HepG2 (cell line): ENCODE results near the gene KCND3. TPM values are rescaled to one million over a fixed set of nuclear protein-coding genes. Genes with fewer than 3 reads are reported as not detected.

Source experiments
- CHCHD3 ChIP-seq: sonication (generic); formaldehyde crosslinking; IDR thresholded peaks from 2 replicates; pipeline ENCODE4 v1.8.0; 2022; ENCODE audit warnings: mild to moderate bottlenecking, missing genetic modification reagents, moderate library complexity
- CREB3 ChIP-seq: sonication (generic); formaldehyde crosslinking; IDR thresholded peaks from 2 replicates; pipeline ENCODE4 v1.5.0; 2020; ENCODE audit warnings: missing genetic modification reagents
- HMG20A ChIP-seq: IDR thresholded peaks from 2 replicates; pipeline ENCODE4 v1.6.1; 2016; ENCODE audit warnings: borderline replicate concordance
- HNRNPLL ChIP-seq: fragments of 200-400 bp; formaldehyde crosslinking; IDR thresholded peaks from 2 replicates; pipeline ENCODE4 v1.6.1; 2017; ENCODE audit warnings: mild to moderate bottlenecking, low read depth, low read length; ENCODE audit not compliant: poor library complexity, severe bottlenecking
- MEF2D ChIP-seq: sonication (generic); formaldehyde crosslinking; IDR thresholded peaks from 2 replicates; pipeline ENCODE4 v1.5.1; 2020; ENCODE audit warnings: mild to moderate bottlenecking, missing genetic modification reagents
- MYPOP ChIP-seq: sonication (generic); formaldehyde crosslinking; IDR thresholded peaks from 2 replicates; pipeline ENCODE4 v1.8.1; 2023; ENCODE audit warnings: mild to moderate bottlenecking, moderate library complexity, missing genetic modification reagents
- NR2F2 ChIP-seq: IDR thresholded peaks from 2 replicates; pipeline ENCODE4 v1.6.1; 2012; ENCODE audit warnings: low read depth, inconsistent platforms, borderline replicate concordance
- PBX3 ChIP-seq: sonication (generic); formaldehyde crosslinking; IDR thresholded peaks from 2 replicates; pipeline ENCODE4 v1.8.1; 2023; ENCODE audit warnings: missing genetic modification reagents, inconsistent platforms, borderline replicate concordance
- PITX1 ChIP-seq: sonication (generic); formaldehyde crosslinking; IDR thresholded peaks from 2 replicates; pipeline ENCODE4 v1.5.1; 2020; ENCODE audit warnings: mild to moderate bottlenecking, missing genetic modification reagents
- TGIF2 ChIP-seq: IDR thresholded peaks from 2 replicates; pipeline ENCODE4 v1.6.1; 2016; ENCODE audit warnings: control low read depth, missing compliant biosample characterization
- ZBTB20 ChIP-seq: sonication (generic); formaldehyde crosslinking; IDR thresholded peaks from 2 replicates; pipeline ENCODE4 v1.8.1; 2023; ENCODE audit warnings: missing genetic modification reagents, low read depth, mild to moderate bottlenecking, borderline replicate concordance
- ZFP91 ChIP-seq: sonication (generic); formaldehyde crosslinking; IDR thresholded peaks from 2 replicates; pipeline ENCODE4 v1.9.0; 2022; ENCODE audit warnings: missing genetic modification reagents, mild to moderate bottlenecking, borderline replicate concordance
- ZFYVE20 ChIP-seq: sonication (generic); formaldehyde crosslinking; IDR thresholded peaks from 2 replicates; pipeline ENCODE4 v1.8.0; 2023; ENCODE audit warnings: low read depth, mild to moderate bottlenecking, moderate library complexity, missing genetic modification reagents, borderline replicate concordance
- ZNF251 ChIP-seq: sonication (generic); formaldehyde crosslinking; IDR thresholded peaks from 2 replicates; pipeline ENCODE4 v1.9.0; 2021; ENCODE audit warnings: mild to moderate bottlenecking, missing genetic modification reagents
- ZNF264 ChIP-seq: sonication (generic); formaldehyde crosslinking; IDR thresholded peaks from 2 replicates; pipeline ENCODE4 v1.4.0; 2020; ENCODE audit warnings: missing genetic modification reagents
- ZNF430 ChIP-seq: sonication (generic); formaldehyde crosslinking; IDR thresholded peaks from 2 replicates; pipeline ENCODE4 v1.9.0; 2021; ENCODE audit warnings: mild to moderate bottlenecking, missing genetic modification reagents
- ZNF883 ChIP-seq: sonication (generic); formaldehyde crosslinking; IDR thresholded peaks from 2 replicates; pipeline ENCODE4 v1.5.1; 2020; ENCODE audit warnings: mild to moderate bottlenecking, missing genetic modification reagents; ENCODE audit errors: not compliant biosample characterization
- ZZZ3 ChIP-seq: sonication (generic); formaldehyde crosslinking; IDR thresholded peaks from 2 replicates; pipeline ENCODE4 v1.4.0; 2020; ENCODE audit warnings: missing genetic modification reagents, mild to moderate bottlenecking, borderline replicate concordance
- polyA plus RNA-seq, 8 experiments: library from polyadenylated mRNA; depleted of rRNA in 3 of 8; stranded (reverse) in 7 of 8; unstranded in 1 of 8; fragments of >200 nt; fragmentation: Illumina TruSeq in 4 of 8; extraction: Trizol in 4 of 8; gene quantifications; 2 replicates each; pipeline versions ENCODE4 v1.2.1 to v1.2.3, GENCODE V29; 2011 to 2016; ENCODE audit warnings: low read depth in 4 of 8, missing spikeins in 1 of 8, mixed read lengths in 1 of 8; ENCODE audit not compliant: insufficient read depth in 1 of 8
- total RNA-seq, 5 experiments: library from RNA; depleted of rRNA; stranded (reverse); fragments of >200 nt; fragmentation: Illumina TruSeq; extraction: Trizol; gene quantifications; 2 replicates each; pipeline ENCODE4 v1.2.3, GENCODE V29; 2016; ENCODE audit warnings: low read depth in 1 of 5
- TF ChIP-seq, protein P1 (sequence below): sonication (generic); formaldehyde crosslinking; IDR thresholded peaks from 2 replicates; pipeline ENCODE4 v1.8.1; 2023; ENCODE audit warnings: mild to moderate bottlenecking, missing genetic modification reagents
- TF ChIP-seq, protein P2 (sequence below): sonication (generic); formaldehyde crosslinking; conservative IDR thresholded peaks from 2 replicates; pipeline ENCODE4 v1.8.0; 2022; ENCODE audit warnings: low read depth, missing genetic modification reagents

KCND3 gene
- total and polyA plus RNA-seq, 2 of the 13 experiments (the other 11 are each of a cell fraction or from before 2014, with no cell fraction given): 0.04 TPM; not detected in 1

GRCh38 chr1:111755331-111756123 is 233.9 kb downstream of the KCND3 start, which contains the start of gene DDX20 (continued):
- TF ChIP-seq CREB3 (CRISPR knock-in tag) (no peak), CHCHD3 (no peak), ZZZ3 (CRISPR knock-in tag) (peak; percentile 89; the same call in 1 of the 2 replicates), ZNF430 (CRISPR knock-in tag) (peak; percentile 47; the same call in 1 of the 2 replicates), HMG20A (CRISPR knock-in tag) (no peak), HNRNPLL (peak; percentile 68), TGIF2 (CRISPR knock-in tag) (peak; percentile 70; the same call in 1 of the 2 replicates), ZFYVE20 (0 out of 2 replicates have a peak, but pooled peaks have one; percentile 42), MYPOP (CRISPR knock-in tag) (peak; percentile 70), PITX1 (CRISPR knock-in tag) (peak; percentile 66; the same call in 1 of the 2 replicates), ZNF251 (CRISPR knock-in tag) (no peak), MEF2D (CRISPR knock-in tag) (peak; percentile 21; the same call in 1 of the 2 replicates), ZBTB20 (CRISPR knock-in tag) (peak; percentile 39; the same call in 1 of the 2 replicates), ZNF264 (no peak), ZFP91 (CRISPR knock-in tag) (peak; percentile 84; the same call in 1 of the 2 replicates), PBX3 (CRISPR knock-in tag) (0 out of 2 replicates have a peak, but pooled peaks have one; percentile 65), NR2F2 (no peak), ZNF883 (CRISPR knock-in tag) (peak; percentile 42)
- TF ChIP-seq, protein P1, sequence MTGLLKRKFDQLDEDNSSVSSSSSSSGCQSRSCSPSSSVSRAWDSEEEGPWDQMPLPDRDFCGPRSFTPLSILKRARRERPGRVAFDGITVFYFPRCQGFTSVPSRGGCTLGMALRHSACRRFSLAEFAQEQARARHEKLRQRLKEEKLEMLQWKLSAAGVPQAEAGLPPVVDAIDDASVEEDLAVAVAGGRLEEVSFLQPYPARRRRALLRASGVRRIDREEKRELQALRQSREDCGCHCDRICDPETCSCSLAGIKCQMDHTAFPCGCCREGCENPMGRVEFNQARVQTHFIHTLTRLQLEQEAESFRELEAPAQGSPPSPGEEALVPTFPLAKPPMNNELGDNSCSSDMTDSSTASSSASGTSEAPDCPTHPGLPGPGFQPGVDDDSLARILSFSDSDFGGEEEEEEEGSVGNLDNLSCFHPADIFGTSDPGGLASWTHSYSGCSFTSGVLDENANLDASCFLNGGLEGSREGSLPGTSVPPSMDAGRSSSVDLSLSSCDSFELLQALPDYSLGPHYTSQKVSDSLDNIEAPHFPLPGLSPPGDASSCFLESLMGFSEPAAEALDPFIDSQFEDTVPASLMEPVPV (CRISPR knock-in tag): no peak
- TF ChIP-seq, protein P2, sequence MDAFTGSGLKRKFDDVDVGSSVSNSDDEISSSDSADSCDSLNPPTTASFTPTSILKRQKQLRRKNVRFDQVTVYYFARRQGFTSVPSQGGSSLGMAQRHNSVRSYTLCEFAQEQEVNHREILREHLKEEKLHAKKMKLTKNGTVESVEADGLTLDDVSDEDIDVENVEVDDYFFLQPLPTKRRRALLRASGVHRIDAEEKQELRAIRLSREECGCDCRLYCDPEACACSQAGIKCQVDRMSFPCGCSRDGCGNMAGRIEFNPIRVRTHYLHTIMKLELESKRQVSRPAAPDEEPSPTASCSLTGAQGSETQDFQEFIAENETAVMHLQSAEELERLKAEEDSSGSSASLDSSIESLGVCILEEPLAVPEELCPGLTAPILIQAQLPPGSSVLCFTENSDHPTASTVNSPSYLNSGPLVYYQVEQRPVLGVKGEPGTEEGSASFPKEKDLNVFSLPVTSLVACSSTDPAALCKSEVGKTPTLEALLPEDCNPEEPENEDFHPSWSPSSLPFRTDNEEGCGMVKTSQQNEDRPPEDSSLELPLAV (CRISPR knock-in tag): no peak
